Stimulated activated CD8-positive, alpha-beta memory T cell treated with anti-CD3 and anti-CD28 coated beads, Interleukin-7, amount 100 ng/mL, for 48 hours (primary cell): Measurements from ENCODE around the gene ERBIN.
A peak's percentile ranks its signal among the peaks of the same experiment; 100 is the strongest.
"Not testable (repeated sequence)": the region's sequence is repeated elsewhere in the genome, so short reads cannot be mapped to it uniquely, and the experiment has no call there.

Source experiments
- DNase-seq, 2 donors: peaks; one replicate each; pipeline ENCODE4 v3.0.0-alpha.2; 2020; ENCODE audit warnings: low read depth in 1 of 2; ENCODE audit errors: extremely low read depth in 1 of 2

ERBIN gene

GRCh38 chr5:65915661-65916060, 10.7 kb upstream of the ERBIN start:
- DNase-seq, result not testable (repeated sequence)

- DNase-seq, result no peak
These were observed 10.3 kb upstream of the ERBIN start for GRCh38 chr5:65916066-65916465.

DNA sequence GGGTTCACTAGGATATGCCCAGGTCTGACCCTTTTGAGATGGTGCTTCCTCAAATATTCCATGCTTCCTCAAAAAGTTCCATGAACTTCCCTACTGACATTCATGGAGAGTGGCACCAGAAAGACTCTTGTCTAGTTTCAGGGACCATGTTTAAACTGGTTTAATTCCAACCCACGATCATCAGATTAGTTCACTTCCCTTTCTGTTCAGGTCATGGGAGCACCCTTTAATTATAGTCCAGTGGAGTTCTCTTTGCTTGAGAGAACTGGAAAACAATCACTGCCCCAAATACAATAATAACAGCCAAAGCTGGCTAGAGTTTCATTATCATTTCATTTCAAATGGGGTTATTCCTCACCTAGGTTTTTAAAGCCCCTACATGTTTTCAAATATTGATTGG, 9.7 kb upstream of the ERBIN start:
- no peak for DNase-seq

DNA sequence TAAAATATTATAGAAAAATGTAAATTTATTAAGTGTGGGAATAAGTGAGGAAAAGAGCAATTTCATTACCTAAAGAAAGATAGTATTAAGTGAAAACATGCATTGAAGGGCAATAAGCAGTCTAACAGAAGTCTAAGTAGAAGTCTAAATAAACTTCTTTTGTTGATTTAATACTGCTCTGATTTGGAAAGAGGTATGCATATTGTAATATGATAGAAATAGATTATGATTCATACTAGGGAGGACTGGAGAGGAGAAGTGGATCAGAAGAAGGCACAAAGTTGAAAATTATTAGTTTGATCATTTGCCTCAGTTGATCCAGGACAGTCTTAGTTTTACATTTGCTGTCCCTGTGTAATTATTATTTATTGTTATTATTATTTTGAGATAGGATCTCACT, 6.6 kb upstream of the ERBIN start:
- no peak for DNase-seq

DNA sequence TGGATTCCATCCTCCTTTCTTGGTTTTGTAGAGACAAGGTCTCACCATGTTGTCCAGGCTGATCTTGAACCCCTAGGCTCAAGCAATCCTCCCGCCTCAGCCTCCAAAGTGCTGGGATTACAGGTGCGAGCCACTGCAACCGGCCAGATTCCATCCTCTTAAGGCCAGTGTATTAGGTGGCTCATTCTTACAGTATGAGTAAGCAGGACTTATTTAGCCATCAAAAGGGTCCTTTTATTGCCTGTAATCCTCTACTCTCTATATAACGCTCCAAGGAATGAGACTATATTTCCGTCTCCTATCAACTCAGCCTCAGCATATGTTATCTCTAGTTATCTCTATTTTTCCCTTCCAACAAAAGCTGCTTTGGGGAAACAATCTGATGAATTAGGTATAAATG, 3.0 kb upstream of the ERBIN start:
- no peak for DNase-seq

DNA sequence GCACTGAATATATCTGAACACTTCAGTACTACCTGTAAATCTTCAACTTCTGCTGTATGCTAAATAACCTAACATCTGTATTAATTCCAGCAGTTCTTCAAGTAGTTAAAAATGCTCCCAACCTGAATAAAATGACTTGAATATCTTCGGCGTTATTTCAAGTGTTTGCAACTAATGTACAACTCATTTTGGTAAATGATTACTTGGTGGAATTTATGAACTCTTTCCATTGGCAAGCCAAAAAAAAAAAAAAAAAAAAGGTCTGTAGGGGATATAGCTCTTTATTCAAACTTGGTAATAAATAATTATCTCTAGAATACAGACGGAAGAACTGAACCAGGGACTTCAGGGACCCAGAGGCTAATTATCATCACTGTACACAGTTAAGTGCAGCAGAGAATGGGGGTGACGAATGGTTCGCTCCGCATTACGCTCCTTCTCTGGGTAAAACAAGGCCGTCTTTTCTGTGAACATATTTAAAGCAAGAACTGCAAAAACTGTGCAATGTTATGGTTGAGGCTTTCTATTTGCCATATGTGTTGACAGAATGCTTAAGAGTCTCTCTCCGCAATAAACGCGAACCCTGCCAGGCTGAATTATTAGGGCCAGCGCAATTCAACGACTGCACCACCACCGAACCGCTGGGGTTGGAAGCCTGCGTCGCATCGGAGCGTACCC, 1.9 kb upstream of the ERBIN start:
- DNase-seq, result no peak

DNA sequence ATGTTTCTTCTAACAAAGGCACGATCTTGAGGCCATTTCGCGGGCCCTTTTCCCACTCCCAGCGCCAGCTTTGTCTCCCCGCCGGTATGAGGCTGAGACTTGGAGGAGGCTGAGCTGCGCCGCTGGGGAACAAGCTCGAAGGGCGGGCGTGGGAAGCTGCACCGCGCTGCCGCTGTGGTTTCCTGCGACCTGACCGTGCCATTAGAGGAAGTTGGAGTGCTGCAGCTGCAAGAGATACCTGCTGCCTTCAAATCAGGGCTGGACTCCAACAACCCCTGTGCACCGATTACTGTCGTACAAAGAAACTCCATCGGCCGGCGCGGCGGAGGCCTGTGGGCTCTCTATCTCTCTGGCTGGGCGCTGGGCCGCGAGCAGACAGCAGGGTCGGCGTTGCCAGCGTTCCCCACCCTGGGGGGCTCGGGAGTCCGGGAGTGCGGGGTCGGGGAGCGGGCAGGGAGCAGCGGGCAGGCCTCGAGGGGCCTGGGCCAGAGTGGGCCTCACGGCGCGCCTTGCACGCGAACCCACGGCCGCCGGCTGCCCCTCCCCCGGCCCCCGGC, 1.3 kb upstream of the ERBIN start:
- peak; percentile 51 to 60 for DNase-seq

GRCh38 chr5:65925601-65926275, 637 bp upstream of the ERBIN start:
- DNase-seq, result peak; percentile 53 to 58

- DNase-seq, result no peak
These were observed 518 bp downstream of the ERBIN start for GRCh38 chr5:65926893-65927292.

DNA sequence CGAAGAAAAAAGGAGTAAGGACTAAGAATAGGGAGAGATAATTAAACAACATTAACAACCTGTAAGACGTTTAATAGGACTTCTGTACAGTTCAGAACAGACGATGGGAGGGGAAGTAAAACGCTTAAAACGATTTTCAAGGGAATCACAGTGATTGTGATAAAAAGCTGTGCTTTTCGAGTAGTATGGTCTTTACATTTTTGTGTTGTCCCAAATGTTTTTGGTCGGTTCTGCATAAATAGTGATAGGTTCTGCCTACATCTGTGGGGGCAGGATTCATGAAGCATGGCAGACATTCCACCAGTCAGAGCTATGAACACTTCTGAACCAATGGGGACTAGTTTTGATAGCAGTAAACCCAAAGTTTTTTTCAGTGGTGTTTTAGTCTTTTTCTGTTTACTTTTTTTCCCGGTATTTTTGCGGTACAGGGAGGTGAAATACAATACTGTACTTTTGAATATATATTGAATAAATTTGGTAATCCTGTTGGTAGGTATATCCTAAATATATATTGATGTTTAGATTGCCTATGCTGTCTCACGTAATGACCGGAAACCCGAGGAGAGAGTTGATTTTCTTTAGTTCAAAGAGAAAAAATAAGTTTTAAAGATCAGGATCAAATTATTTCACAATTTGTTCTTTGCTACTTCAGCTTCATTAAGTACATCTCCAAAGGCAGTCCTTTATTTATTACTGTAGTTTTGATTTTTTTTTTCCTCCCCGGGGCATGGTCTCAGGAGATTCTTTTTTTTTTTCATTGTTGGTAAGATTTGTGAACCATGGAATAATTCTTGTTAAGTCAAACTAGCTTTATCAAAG, 1.3 kb downstream of the ERBIN start:
- no peak for DNase-seq

DNA sequence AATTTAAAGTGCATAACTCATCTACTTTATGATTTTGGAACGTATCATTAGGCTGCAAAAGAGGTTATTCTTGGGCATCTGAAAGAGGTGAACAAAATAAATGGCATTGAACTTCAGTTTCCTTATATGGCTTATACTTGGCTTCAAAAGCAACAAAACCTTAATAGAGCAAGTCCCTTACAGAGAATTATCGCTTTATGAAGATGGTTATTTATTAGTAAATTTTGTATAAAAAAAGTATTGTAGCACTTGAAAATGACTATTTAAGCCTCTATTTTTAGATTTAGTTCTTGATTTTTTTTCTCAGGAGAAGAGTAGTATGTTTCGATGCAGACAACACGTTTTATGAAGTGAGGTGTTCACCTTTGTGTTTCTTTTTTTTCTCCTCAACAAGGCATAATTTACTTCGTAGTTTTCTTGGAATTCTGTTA, 2.0 kb downstream of the ERBIN start:
- DNase-seq, result no peak

DNA sequence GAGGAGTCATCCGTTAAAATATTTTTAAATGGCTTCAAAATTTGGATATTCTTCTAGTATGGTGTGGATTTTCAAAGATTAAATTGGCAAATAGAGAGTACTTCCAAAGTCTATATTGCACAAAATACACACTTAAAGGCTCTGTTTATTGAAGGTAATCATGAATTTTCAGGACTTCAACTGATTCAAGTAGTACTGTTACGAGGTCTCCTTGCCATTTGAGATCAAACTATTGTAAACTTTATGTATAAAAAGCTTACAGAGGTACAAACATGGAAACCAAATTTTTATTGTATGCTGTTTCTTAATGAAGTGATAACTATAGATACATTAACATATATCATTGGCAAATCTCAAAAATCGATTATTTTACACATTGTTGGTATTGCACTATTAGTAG, 2.5 kb downstream of the ERBIN start:
- no peak for DNase-seq

DNA sequence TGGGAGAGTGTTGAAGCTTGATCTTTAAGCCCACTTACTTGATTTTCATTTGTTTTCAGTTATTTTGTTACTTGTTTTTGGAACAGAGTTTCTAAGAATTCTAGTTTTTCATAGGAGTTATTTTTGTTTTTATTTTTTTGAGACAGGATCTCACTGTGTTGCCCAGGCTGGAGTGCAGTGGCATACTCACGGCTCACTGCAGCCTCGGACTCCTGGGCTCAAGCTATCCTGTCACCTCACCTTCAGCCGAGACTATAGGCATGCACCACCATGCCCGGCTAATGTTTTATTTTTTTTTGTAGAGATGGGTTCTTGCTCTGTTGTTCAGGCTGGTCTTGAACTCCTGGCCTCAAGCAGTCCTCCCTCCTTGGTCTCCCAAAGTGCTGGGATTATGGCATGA, 6.3 kb downstream of the ERBIN start:
- DNase-seq, result no peak

DNA sequence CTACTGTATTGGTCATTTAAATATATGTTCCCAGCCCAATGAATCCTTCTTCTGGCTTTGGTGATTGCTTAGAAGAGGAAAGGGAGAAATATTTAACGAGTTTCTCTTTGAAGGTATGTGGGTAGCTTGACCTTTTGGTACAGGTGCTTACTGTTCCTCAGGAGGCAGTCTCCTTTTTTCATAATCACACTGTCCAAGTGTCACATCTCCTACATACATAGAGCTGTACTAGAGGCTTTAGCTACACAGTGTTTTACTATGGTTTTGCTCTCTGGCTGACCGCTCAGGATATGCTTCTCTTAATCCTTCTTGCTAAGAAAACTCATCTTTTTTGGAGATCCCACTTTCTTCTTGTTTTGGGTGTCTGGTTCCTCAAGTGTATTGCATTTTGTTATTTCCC, 6.9 kb downstream of the ERBIN start:
- no peak for DNase-seq

GRCh38 chr5:65938256-65938655, 11.9 kb downstream of the ERBIN start:
- no peak for DNase-seq

DNA sequence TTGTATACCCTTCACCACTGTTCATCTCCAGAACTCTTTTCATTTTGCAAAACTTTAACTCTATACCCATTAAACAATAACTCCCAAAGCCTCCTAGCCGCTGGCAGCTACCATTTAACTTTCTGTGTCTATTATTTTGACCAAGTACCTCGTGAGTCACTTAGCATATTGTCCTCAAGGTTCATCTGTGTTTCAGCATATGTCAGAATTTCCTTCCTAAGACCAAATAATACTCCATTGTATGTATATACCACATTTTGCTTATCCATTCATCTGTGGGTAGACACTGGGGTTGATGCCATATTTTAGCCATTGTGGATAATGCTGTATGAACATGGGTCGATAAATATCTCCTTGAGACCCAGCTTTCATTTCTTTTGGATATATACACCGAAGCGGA, 17.4 kb downstream of the ERBIN start:
- DNase-seq, result no peak

DNA sequence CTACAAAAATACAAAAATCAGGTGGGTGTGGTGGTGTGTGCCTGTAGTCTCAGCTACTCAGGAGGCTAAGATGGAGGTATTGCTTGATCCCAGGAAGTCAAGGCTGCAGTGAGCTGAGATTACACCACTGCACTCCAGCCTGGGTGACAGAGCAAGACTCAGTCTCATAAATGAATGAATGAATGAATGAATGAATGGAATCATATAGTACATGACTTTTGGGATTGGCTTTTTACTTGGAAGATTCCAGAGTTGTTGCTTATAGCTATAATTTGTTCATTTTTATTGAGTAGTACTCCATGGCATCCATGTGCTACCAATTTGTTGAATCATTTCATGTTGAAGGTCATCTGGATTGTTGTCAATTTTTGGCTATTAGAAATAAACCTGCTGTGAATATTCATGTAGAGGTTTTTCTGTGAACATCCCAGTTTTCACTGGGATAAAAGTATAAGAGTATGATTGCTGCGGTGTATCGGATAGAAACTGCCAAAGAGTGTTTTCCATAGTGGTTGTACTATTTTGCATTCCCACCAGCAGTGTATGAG, 19.9 kb downstream of the ERBIN start:
- no peak for DNase-seq

DNA sequence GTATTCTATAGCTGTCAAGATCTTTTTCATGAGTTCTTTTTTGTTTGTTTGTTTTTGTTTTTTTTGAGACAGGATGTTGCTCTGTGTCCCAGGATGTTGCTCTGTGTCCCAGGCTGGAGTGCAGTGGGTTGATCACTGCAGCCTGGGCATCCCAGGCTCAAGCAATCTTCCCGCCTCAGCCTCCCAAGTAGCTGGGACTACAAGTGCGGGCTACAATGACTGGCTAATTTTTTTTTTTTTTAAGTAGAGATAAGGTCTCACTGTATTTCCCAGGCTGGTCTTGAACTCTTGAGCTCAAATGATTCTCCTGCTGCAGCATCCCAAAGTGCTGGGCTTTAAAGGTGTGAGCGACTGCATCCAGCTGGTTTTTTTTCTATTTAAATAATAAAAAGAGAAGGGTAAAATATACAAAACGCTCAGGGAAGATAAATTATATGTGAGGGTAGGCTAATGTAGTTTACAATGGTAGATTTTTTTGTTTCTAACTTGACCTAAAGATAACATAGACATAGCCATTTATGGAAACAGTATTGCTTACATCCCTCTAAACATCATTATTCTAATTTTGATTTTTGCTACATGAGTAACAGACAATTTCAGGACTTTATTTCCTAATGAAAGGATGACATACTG, 21.9 kb downstream of the ERBIN start:
- DNase-seq, result no peak

DNA sequence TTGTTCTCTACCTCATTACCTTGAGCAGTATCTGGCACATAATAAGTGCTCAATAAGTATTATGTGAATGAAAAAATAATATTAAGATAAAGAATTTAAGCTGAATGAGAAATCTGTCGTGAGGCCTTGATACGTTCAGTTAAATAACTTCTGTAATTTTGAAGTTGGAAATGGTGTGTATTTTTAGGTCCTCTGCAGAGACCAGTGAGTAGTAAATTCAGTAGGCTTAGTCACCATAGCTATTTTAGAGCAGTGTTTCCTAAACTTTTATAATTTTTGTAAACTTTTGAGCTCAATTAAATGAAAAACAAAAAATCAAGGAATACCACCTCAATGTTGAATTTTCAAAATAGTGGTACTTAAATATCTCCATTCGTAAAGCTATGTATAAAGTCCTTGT, 25.0 kb downstream of the ERBIN start:
- no peak for DNase-seq

DNA sequence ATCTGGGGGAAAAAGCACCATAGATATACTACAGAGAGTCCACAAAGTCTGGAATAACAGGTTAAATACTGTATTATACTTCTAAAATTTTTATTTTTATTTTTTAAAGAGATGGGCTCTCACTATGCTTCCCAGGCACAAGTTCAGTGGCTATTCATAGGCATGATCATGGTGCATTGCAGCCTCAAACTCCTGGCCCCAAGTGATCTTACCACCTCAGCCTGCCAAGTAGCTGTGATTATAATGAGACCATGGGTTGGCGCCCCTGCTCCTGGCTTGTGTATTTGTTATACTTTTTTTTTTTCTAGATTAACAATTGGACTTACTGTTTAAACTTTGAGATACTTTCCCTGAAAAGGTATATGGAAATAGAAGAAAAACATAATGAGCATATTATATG, 25.9 kb downstream of the ERBIN start:
- no peak for DNase-seq

DNA sequence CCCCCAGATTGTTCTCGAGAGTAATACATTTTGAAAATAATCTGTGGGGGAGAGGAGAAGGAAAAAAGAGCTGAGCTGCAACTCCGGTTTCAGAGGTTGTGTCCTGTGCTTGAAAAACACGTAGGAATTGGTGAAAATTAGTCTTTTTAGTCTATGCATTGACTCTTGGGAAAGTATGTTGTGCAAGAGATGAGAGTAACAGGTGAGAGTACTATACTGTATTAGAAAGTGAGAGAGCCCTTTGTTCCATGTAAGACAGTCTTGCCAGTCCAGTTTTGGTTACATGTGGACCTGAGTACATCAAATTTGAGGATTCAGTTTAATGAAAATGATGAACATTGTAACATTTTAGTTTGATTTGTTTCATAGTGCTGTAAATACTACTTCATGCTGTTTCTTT, 27.8 kb downstream of the ERBIN start:
- DNase-seq, result no peak
